ENCODE data around the gene CATSPERB.
"Not testable (repeated sequence)": the region's sequence is repeated elsewhere in the genome, so short reads cannot be mapped to it uniquely, and the experiment has no call there.

CATSPERB gene

GRCh38 chr14:91674911-91675310 lies 57.0 kb downstream of the CATSPERB start:
- in situ Hi-C loops (cut with MboI; ENCODE audit: low sequenced_read_pairs), result no loop called here

- in situ Hi-C loops (cut with MboI; ENCODE audit: low sequenced_read_pairs), result no loop called here
Observed at GRCh38 chr14:91669867-91670266, 62.0 kb downstream of the CATSPERB start.

- in situ Hi-C loops (cut with MboI; ENCODE audit: low sequenced_read_pairs), result not testable (repeated sequence)
Observed at GRCh38 chr14:91667101-91667500, 64.8 kb downstream of the CATSPERB start.

GRCh38 chr14:91660790-91661189 lies 71.1 kb downstream of the CATSPERB start:
- in situ Hi-C loops (cut with MboI; ENCODE audit: low sequenced_read_pairs), result no loop called here

- in situ Hi-C loops (cut with MboI; ENCODE audit: low sequenced_read_pairs), result no loop called here
Observed at GRCh38 chr14:91654836-91655235, 77.0 kb downstream of the CATSPERB start.

- in situ Hi-C loops (cut with MboI; ENCODE audit: low sequenced_read_pairs), result no loop called here
Observed at GRCh38 chr14:91653451-91653850, 78.4 kb downstream of the CATSPERB start.

GRCh38 chr14:91649930-91650329 lies 82.0 kb downstream of the CATSPERB start:
- in situ Hi-C loops (cut with MboI; ENCODE audit: low sequenced_read_pairs), result no loop called here

- in situ Hi-C loops (cut with MboI; ENCODE audit: low sequenced_read_pairs), result no loop called here
Observed at GRCh38 chr14:91647856-91648255, 84.0 kb downstream of the CATSPERB start.

- in situ Hi-C loops (cut with MboI; ENCODE audit: low sequenced_read_pairs), result no loop called here
Observed at GRCh38 chr14:91636604-91637003, 95.3 kb downstream of the CATSPERB start.

- in situ Hi-C loops (cut with MboI; ENCODE audit: low sequenced_read_pairs), result no loop called here
Observed at GRCh38 chr14:91624757-91625156, 107.1 kb downstream of the CATSPERB start.

GRCh38 chr14:91614187-91614586 lies 117.7 kb downstream of the CATSPERB start:
- in situ Hi-C loops (cut with MboI; ENCODE audit: low sequenced_read_pairs), result no loop called here

GRCh38 chr14:91613459-91614112 lies 118.3 kb downstream of the CATSPERB start:
- in situ Hi-C loops (cut with MboI; ENCODE audit: low sequenced_read_pairs), result no loop called here

- in situ Hi-C loops (cut with MboI; ENCODE audit: low sequenced_read_pairs), result no loop called here
Observed at GRCh38 chr14:91611528-91611927, 120.4 kb downstream of the CATSPERB start.

- in situ Hi-C loops (cut with MboI; ENCODE audit: low sequenced_read_pairs), result no loop called here
Observed at GRCh38 chr14:91609161-91609560, 122.7 kb downstream of the CATSPERB start.

GRCh38 chr14:91607322-91608047 lies 124.4 kb downstream of the CATSPERB start:
- in situ Hi-C loops (cut with MboI; ENCODE audit: low sequenced_read_pairs), result no loop called here

- in situ Hi-C loops (cut with MboI; ENCODE audit: low sequenced_read_pairs), result no loop called here
Observed at GRCh38 chr14:91606851-91607250, 125.0 kb downstream of the CATSPERB start.

- in situ Hi-C loops (cut with MboI; ENCODE audit: low sequenced_read_pairs), result not testable (repeated sequence)
Observed at GRCh38 chr14:91604611-91605010, 127.3 kb downstream of the CATSPERB start.

GRCh38 chr14:91599994-91600393 lies 131.9 kb downstream of the CATSPERB start:
- in situ Hi-C loops (cut with MboI; ENCODE audit: low sequenced_read_pairs), result no loop called here

- in situ Hi-C loops (cut with MboI; ENCODE audit: low sequenced_read_pairs), result no loop called here
Observed at GRCh38 chr14:91595736-91596135, 136.2 kb downstream of the CATSPERB start.

- in situ Hi-C loops (cut with MboI; ENCODE audit: low sequenced_read_pairs), result not testable (repeated sequence)
Observed at GRCh38 chr14:91593957-91594356, 137.9 kb downstream of the CATSPERB start.

- in situ Hi-C loops (cut with MboI; ENCODE audit: low sequenced_read_pairs), result no loop called here
Observed at GRCh38 chr14:91586410-91586809, 145.5 kb downstream of the CATSPERB start.

GRCh38 chr14:91585856-91586255 lies 146.0 kb downstream of the CATSPERB start:
- in situ Hi-C loops (cut with MboI; ENCODE audit: low sequenced_read_pairs), result no loop called here

Data from HL-60/S4 (cell line).